GM19238 (cell line): ENCODE measurements around the gene CYP2D6.
"Not testable (repeated sequence)": the region's sequence is repeated elsewhere in the genome, so short reads cannot be mapped to it uniquely, and the experiment has no call there.

Experiments used
- DNase-seq: peaks from one replicate; pipeline ENCODE4 v3.0.0; 2011; ENCODE audit warnings: low spot score; ENCODE audit not compliant: insufficient read length

CYP2D6 gene

DNA sequence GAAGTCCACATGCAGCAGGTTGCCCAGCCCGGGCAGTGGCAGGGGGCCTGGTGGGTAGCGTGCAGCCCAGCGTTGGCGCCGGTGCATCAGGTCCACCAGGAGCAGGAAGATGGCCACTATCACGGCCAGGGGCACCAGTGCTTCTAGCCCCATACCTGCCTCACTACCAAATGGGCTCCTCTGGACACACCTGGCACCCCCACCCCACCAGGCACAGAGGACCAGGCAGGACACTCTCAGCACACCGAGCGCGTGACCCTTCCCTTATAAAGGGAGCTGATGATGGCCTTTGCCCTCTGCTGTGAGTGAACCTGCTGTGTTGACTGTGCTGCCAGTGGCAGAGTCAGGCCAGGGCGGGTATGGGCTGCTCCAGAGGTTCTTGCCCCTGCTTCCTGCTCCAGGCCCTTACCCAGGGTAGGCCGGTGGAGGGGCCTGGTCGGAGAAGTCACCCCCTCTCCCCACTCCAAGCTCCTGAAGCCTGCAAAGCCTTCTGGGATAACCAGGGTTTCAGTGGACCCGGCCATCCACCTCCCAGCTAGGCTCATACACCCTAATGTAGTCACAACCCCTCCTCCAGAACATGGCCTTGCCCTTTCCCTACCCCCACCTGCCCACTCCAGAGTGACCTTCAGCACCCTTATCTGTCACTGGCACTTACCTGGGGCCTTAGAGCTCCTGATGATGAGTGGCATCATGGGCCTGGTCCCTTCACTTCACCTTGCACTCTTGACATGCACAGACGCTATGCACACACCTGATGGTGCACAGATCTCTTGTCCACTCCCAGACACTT is at the start of gene CYP2D6:
Gene CYP2D6, minus strand, starts transcription at position 172 of the 793 bp plus-strand sequence. Its CDS starts 19 bp downstream, at position 153.
- not testable (repeated sequence) for DNase-seq

DNA sequence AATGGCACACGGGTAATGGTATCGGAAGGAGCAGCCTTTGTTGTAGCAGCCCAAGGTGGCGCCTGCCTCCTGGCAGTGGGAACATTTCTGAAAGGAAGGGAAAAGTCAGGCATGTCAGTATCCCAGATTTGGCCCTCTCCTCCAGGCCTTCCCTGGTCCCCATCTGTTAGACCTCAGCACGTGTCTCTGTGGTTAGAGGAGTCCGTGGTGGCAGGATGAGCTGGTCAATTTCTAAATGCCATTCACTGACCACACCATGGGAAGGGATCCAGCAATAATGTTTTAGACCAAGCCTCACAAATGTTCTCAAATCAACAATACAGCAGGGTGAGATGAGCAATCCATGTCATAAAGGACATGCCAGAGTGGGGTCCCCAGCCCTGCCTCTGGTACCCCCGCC is 49.0 kb upstream of the CYP2D6 start:
- no peak for DNase-seq

DNA sequence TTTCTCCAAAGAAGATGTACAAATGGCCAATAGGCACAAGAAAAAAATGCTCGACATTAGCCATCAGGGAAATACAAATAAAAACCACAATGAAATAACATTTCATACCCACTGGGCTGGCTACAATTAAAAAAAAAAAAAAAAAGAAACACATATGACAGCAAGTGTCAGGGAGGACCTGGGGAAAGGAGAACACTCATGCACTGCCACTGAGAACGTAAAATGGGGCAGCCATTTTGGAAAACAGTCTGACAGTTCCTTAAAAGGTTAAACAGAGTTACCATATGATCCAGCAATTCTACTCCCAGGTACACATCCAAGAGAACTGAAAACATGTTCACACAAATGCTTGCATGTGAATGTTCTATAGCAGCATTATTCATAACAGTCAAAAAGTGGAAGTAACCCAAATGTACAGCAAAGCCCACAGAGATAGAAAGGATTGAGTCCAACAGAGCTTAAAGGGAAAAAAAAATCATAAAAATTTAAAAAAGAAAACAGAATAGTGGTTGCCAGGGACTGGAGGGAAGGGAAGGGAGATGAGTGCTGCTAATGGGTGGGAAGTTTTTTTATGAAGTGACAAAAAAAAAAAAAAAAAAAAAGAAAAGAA is 48.4 kb upstream of the CYP2D6 start:
- DNase-seq, result no peak

DNA sequence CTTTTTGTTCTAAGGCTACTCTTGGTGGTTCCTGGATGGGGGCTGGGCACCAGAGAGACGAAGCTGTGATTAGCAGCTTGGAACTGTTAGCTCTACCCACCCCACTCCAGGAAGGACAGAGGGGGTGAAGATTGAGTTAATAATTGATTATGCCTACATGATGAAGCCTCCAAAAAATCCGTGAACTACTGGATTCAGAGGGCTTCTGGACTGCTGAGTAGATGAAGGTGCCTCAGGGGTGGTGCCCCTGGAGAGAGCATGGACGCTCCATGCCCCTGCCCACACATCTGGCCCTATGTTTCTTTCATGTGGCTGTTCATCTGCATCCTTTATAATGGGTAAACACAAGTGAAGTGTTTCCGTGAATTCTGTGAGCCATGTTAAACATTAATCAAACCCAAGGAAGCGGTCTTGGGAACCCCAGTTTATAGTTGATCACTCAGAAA is 47.3 kb upstream of the CYP2D6 start:
- no peak for DNase-seq

DNA sequence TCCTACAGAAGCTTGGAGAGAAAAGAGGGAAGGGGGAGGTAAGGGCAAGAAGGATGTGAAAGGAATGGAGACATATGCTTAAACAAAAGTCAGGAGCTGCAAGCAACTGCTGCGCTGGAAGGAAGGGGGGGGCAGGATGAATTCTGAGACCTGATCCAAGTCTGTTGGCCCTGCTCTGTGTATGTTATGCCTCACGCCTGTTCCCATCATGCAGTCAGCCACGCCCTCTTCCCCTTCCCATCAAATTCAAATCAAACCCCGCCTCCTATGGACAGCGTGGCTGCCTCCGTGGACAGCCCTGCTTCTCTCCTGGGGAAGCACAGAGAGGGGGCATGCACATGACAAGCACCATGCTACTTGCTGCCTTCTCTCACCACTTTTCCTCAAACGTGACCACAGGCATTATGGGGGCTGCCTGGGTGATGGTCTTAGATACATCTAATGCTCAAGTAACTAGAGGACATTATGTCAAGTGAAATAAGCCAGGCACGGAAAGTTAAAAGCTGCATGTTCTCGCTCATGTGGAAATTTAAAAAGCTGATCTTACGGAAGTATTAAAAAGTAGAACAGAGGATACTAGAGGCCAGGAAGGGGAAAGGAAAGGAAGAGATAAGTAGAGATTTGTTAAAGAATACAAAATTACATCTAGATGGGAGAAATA is 45.8 kb upstream of the CYP2D6 start:
- no peak for DNase-seq

DNA sequence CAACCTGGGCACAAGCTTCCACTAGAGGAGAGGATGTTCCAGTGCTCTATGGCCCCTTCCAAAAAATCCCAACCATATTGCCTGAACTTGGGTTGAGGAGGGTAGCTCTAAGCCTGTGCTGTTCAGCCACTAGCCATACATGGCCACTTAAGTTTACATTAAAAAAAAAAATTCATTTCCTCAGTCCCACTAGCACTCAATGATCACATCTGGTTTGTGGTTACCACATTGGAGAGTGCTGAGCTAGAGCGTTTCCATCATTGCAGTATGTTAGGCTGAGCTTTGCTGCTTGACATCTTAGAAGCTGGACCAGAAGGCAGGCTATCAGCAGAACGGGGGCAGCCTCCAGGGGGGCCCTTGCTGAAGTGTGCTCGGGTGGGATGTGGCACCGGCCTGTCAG is 43.5 kb upstream of the CYP2D6 start:
- no peak for DNase-seq

DNA sequence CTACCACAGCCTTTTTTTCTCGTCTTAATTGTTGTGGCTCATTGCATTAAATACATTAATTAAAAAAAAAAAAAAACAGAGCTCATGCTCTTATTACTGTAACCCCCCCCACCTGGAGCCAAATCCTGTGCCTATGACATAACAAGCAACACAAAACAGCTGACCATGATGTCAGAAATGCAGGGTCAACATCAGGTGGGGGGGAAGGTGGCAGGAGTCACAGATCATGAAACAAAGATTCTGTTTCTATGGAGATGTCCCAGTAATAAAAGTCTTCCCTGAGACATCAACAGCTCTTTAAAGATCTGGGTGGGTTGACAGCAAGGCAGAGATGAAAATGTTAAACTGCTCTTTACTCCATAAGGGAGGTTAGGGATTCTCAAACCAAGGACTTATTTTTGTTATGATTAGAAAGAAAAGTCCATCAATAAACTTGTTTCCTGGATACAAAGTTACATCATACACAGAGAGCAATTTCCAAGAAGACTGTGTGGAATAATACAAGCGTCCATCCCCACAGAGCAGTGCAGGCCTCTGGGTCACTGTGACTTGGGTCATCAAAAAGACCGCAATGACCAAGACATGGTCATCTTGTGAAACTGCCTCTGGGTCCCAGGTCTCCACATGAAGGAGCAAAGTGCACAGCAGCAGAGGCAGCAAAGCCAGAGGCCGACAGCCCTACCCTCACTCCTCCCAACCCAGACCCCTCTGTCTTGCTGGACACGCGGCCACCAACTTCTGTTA is 42.7 kb upstream of the CYP2D6 start:
- DNase-seq, result no peak

DNA sequence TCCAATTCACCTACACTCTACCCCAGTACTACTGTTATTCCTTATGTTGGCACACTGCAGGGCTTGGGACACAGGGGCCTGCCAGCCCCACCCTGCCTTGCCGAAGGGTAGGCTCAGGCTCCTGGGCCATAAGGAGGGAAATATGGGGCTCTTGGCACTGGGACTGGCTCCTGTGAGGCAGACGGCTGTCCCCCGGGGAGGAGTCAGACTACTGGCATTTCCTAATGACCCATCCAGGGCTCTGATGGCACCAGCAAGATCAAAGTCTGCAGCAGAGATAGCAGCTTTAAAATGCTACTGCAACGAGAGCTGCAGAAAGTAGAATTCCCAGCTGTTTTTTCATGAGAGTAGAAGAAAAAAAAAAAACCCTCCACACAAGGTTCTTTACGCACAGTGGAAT is 42.2 kb upstream of the CYP2D6 start:
- DNase-seq, result no peak

DNA sequence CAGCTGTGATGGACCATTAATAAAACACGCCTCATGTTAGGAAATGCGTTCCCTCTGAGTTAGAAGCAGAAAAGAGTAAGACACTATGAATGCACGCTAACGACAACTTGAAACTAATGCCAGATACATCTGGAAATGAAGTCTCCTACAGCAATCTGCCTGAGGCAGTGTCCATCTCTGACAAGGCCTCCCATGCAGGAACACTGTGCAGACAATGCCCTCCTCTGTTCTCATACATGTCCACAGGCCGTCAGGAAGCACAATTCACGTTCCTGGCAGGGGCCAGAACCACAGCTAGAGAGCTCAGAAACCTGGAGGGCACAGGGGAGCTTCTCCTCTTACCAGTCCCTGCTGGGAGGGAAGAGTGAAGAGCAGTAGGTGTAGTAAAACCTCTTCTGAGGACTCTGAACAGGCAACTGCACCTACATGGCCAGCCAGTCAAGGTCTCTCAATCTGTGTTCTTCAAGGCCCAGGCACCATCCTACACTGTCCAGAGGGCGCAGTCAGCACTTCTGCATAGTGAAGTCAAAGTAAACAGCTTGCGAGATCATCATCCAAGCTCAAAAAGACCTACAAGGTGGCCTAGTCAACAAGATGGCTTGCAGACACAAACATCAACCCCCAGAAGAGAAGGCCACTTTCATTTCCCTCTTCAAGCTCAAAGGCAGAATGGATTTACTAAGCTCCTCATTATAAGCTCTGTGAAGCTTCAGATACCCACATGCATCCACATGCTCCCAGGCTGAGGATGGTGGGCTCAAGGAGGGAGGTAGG is 41.5 kb upstream of the CYP2D6 start:
- no peak for DNase-seq

DNA sequence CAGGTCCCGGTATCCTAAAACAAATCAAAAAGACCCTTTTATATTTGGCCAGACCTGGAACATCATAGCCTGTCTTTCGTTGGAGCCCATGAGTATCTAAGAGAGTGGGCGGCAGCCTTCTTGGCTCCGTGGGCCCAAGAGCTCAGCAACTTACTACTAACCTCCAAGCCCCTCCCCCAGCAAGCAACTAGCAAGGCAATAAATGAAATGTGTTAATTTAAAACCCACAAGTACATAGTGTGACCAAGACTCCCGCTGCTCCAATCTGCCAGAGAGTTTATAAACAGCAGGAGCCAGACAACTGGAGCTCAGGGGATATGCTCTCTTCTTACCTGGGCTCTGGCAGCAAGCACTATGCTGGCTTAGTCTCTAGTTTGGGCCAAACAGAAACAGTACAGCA is 40.8 kb upstream of the CYP2D6 start:
- DNase-seq, result no peak

DNA sequence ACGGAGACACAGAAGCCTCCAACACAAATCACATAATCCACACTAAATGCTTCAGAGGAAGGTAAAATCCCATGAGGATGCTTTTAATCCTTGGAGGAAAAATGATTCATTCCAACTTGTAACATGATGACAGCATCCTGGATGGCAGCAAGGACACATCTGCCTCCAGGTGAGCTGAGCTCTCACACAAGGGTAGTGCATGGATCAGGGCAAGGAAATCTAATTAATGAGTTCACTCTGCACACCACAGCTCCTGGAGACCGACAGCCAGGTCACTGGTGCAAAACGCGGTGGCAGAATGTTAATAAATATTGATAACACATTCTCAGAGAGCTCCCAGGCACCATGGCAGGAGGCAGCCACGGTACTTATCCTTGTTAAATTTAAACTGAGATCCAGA is 40.3 kb upstream of the CYP2D6 start:
- DNase-seq, result no peak

DNA sequence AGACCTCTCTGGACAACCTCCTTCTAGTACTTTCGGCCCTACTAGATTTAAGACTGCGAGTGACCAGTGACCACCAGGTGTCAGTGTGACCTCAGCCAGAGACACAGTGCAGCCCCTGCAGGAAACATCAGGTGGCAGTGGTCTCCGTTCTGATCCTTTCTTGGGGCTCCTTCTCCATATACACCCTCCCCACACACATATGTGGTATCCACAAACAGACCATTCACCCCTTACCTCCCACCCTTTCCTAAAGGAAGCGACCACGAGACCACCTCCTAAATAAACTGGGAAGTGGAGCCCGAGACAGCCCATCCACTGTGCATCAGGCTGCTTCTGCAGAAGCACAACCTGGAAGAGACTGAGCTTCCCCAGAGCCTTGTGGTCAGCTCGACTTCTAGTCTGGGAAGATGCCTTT is 38.5 kb upstream of the CYP2D6 start:
- DNase-seq, result peak; percentile 78

DNA sequence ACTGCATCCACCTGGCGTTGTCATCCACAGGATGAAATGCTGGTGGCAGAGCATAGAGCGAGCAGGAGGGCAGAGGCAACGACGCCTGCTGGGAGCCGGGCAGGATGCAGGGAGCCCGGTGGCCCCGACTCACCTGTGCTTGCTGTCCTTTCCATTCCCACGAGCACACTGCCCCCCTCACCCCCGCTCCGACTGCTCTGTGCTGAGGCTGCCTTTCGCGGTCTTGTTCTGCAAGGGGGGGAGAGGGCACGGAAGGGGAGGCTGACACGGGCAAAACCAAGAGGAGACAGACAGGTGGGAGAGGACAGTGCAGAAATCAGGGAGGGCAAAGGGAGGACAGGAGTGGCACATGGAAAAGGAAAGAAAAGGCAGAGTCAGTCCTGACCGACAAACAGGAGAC is 37.9 kb upstream of the CYP2D6 start:
- no peak for DNase-seq

DNA sequence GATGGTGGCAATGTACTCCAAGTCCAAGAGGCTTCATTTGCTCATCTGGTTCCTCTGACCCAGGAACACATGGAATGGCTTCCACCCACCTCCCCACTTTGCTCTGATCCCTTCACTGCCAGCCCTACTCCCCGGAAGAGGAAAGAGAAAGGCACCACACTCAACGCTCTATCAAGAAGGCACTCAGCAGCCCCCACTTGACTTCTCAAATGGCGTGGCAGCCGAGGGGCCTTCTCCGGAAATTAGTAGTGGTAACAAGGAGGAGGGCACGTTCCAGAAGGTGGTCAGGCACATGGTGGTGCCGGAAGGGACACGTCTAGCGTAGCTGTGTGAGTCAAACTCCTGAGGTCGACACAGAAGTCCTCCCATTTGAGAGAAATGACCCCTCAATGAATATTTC is 36.5 kb upstream of the CYP2D6 start:
- no peak for DNase-seq

DNA sequence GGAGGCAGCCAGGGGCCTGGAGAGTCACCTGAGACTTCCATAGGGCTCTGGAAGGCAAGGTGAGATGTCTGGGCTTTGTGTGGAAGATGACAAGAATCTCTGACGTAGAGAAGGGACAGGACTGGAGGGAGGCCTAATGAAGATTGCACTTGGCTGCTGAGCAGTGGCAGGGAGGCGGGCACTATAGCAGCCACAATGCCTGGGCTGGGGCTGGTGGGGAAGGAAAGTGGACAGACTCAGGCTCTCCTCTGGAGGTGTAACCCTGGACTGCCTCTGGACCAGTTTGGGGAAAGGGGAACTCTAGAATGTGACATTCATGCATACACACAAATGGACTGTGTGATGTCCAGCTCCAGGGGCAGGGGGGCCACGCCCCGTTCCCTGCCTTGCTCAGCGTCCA is 34.3 kb upstream of the CYP2D6 start:
- DNase-seq, result no peak

DNA sequence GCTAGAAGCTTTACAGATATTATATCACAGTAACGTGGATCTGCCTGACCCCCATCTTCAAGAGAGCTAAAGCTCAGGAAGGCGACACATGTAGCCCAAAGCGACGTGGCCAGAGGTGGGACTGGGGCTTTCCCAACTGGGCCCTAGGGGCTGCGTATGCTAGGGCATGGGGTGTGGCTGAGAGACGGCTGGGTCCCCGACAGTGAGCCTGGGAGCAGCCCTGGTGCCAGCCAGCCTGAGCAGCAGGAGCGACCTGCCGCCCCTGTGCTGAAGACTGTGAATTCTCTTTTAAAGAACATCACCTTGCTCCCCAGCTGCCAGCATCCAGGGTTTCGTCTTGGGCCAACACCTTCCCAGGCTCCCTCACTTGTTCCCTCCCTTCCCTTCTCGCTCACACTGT is 32.9 kb upstream of the CYP2D6 start:
- no peak for DNase-seq

DNA sequence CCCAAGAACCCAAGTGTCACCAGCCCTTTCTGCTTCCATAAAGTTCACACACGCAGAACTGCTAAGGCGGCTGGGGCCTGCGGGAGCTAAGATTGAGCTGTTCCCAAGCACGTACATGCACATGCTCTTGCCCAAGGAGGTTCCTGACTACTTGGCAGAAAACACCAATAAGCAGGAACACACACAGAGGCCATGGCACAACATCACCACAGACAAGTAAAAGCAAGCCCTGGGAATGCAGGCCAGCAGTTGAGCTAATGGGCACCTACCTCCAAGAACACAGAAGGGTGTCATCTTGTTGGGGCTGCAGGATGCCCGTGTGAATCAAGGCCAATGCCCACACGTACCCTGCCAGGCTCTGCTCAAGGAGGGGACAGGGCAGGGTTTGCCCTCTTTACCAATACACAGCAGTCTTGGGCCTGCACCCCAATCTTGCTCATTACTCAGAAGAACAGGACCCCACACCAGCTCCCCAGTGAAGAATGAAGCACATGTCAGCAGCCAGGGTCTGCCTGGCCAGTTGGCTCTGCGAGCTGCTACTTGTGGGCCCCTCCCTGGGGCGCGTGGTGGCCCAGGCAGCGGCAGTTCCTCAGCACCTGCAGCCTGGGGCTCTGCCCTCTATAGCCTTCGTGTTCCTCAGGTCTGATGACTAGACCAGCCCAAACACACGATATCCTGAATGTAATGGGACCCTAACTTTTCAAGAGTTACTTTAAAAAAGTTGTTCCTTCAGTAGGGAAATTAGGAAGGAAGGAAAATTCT is 32.3 kb upstream of the CYP2D6 start:
- DNase-seq, result no peak

DNA sequence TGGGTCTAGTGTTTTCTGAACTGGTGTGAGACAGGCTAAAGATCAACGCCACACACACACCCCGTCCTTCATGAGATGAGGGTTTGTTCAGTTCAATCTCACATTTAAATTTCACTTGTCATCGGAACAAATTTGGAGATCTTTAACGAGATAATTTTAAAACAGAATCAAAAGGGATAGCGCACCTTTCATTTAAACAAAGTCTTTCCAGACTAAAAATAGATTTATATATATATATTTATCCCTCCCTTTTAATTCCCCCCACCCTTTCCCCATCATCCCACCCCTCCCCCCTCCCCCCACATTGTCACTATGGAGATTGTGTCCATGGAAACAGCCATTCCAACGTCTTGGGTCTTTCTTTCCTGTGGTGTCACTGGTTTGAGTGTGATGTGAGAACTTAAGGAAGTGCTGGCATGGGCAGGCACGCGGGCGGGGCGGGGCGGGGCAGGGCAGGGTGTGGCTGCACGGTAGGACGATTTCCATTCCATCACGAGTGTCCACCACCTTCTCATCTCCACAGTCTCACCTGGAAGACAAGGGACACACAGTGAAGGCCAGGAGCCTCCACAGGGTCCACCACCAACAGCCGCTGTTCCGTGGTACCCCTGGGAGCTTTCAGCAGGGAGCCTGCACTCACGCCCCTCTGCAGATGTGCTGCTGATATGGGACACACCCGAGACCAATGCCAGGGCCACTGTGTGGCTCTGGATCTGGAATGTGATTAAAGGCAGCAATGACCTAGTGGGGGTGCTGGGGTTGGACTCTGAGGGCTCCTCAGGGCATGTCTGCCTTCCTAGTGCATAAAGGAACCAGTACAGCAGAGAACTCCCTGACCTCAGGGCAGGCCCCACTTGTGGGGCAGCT is 30.5 kb upstream of the CYP2D6 start:
- DNase-seq, result no peak

DNA sequence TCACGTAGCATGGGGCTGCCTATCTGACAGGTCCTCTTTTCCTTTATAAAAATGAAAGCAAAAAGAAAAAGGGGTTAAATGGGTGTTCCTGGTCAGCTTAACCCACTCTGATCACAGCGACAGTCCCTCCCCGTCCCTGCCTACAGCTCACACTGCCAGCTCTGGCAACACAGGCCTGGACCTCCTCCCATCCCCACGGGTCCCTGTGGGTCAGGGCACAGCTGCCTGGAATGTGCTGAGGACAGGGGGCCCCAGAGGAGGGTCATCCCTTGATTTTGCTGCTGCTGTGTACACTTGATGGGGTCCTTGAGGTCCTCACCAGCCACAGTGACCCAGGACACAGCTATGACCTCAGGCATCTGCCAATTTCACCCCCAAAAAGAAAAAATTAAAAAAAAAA is 29.6 kb upstream of the CYP2D6 start:
- no peak for DNase-seq
